ENCODE data around the gene PIK3C2A. TPM values are rescaled to one million over a fixed set of nuclear protein-coding genes. Genes with fewer than 3 reads are reported as not detected.
"Not testable (repeated sequence)": the region's sequence is repeated elsewhere in the genome, so short reads cannot be mapped to it uniquely, and the experiment has no call there.

PIK3C2A gene, protein sequence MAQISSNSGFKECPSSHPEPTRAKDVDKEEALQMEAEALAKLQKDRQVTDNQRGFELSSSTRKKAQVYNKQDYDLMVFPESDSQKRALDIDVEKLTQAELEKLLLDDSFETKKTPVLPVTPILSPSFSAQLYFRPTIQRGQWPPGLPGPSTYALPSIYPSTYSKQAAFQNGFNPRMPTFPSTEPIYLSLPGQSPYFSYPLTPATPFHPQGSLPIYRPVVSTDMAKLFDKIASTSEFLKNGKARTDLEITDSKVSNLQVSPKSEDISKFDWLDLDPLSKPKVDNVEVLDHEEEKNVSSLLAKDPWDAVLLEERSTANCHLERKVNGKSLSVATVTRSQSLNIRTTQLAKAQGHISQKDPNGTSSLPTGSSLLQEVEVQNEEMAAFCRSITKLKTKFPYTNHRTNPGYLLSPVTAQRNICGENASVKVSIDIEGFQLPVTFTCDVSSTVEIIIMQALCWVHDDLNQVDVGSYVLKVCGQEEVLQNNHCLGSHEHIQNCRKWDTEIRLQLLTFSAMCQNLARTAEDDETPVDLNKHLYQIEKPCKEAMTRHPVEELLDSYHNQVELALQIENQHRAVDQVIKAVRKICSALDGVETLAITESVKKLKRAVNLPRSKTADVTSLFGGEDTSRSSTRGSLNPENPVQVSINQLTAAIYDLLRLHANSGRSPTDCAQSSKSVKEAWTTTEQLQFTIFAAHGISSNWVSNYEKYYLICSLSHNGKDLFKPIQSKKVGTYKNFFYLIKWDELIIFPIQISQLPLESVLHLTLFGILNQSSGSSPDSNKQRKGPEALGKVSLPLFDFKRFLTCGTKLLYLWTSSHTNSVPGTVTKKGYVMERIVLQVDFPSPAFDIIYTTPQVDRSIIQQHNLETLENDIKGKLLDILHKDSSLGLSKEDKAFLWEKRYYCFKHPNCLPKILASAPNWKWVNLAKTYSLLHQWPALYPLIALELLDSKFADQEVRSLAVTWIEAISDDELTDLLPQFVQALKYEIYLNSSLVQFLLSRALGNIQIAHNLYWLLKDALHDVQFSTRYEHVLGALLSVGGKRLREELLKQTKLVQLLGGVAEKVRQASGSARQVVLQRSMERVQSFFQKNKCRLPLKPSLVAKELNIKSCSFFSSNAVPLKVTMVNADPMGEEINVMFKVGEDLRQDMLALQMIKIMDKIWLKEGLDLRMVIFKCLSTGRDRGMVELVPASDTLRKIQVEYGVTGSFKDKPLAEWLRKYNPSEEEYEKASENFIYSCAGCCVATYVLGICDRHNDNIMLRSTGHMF (N-terminal part only)
- polyA plus RNA-seq (2013, experiment 1 of 2; ENCODE audit: insufficient read length) = 25.4 TPM
- polyA plus RNA-seq (2013, experiment 2 of 2; ENCODE audit: insufficient read length) = 30.0 TPM

DNA sequence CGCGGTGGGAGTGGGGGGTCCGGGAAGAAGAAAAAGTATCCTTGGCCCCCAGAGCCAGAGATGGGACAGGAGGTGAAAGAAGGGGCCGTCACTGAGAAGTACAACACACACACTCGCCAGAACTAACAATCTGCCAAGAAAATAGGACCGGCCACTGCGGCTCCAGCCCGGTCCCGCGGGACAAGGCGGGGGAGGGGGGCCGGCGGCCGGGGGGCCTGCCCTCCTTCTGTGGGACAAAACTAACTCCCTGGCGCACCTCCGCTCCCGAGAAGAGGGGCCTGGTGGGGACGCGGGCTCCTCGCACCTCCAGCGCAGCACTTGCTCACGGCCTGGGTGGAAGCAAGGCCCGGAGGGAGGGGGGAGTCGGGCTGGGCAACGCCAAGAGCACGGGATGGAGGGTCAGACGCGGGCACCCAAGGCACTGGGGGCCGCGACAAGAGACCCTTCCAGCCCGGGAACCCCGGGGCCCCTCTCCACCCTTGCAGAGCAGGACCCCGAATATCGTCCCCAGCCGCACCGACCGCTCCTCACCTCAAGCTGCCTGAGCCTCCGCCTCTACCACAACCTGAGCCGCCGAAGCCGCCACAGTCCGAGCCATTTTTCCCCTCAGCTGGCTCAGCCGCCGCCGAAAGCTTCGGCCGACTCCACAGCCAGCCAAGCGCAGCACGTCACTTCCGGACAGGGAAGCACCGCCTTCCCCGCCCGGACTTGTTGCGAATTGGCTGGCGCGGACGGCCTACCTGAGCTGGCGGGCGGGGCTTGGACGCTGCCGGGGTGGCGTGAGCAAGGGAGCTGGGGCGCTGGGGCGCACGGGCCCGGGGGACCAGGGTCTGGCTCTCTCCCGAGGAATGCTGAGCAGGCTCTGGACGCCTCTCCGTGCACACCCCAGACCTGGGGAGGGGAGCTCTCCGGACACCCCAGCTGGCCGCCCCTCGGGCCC lies at the start of gene PIK3C2A:
TSS of gene PIK3C2A (minus strand) at position 670 of the 940 bp plus-strand sequence. CDS start 38,245 bp downstream, outside the sequence.
- peak; percentile 92 for DNase-seq

DNA sequence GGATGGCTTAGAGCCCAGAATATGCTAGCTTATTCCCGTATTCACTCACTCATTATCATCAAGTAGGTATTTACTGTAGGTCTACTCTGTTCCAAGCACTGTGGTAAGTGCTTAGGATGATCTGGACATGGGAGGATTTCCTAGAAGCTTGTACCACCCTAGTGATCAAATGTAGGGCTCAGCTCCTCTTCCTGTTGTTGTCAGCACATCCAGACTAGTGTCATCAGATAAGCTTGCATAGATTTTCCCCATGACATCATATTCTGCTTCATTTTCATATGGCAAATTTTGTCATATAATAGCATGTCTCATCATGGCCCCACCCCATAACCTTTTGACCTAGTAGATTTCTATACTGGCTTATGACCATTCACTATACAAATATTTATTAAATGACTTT lies 49.4 kb upstream of the PIK3C2A start:
- peak; percentile 57 for DNase-seq

DNA sequence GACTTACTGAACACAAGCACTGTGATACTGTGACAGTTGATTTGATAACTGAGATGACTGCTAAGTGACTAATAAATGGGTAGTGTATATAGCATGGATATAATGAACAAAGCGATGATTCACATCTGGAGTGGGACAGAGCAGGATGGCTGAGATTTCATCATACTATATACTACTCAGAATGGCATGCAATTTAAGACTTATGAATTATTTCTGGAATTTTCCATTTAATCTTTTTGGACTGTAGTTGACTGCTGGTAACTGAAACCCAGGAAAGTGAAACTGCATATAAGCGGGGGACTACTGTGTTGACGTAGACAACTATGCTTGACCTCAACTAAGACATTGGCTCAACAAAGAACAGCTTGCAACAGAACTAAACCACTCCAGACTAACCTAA lies 48.7 kb upstream of the PIK3C2A start:
- DNase-seq = peak; percentile 95

DNA sequence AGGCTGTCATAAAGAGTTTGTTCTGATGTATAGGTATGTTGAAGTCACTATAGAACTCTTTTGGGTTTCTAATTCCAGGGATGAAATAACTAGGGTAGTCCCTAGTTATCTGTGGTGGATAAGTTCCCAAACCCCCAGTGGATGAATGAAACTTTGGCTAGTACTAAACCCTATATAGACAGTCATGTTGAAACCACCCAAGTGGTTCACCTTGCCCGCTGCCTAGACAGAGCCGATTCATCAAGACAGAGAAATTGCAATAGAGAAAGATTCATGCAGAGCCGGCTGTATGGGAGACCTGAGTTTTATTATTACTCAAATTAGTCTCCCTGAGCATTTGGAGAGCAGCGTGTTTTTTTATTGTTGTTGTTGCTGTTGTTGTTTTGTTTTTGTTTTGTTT lies 44.9 kb upstream of the PIK3C2A start:
- no peak for DNase-seq

DNA sequence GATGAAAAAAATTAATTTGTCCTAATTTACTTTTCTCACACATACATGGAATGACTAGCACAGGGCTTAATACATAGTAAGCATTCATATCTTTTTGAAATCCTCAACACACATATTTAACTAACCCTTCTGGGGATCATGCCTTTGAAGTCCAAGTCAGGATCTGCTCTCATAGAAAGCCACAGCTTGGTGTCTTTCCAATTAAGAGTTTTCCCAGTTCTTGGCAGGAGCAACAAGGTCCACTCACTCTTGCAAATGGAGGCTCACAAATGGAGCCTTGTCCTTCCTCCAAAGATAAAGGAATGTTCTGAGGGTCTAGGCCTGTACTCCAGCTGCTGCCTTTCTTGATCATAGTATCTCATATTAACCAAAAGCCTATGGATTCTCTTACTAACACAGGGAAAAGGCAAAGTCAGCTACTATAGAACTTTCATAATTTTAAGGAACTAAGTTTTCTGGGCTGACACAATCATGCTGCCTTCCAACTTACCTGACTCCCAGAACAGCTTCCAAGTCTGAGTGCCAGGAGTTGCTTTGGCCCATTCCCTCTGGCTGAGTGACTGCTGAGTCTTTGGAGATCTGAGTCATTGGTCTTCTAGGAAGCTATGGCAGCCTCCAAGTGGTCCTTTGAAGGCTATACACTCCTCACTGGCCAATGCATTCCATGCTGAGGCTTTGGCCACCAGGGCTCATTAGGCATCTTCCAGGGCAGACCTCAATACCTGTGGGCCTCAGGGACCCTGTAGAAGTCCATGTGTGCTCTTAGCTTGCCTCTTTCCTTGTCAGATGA lies 43.0 kb upstream of the PIK3C2A start:
- no peak for DNase-seq

DNA sequence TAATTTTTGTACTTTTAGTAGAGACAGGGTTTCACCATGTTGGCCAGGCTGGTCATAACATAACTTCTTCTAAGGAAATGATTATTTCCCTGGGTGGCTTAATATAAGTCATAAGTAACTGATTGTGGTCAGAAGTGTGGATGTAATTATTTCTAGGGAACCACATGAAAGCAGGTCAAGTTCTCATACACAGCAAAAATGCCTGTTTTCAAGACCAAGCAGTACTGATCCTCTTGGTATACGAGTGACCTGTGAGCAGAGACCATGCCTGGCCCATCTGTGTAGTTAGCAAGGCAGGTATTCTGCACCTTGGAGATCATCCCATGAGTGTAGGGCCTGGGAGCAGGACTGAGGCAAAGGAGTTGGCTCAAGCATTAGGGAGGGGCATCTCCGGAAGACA lies 36.3 kb upstream of the PIK3C2A start:
- no peak for DNase-seq

DNA sequence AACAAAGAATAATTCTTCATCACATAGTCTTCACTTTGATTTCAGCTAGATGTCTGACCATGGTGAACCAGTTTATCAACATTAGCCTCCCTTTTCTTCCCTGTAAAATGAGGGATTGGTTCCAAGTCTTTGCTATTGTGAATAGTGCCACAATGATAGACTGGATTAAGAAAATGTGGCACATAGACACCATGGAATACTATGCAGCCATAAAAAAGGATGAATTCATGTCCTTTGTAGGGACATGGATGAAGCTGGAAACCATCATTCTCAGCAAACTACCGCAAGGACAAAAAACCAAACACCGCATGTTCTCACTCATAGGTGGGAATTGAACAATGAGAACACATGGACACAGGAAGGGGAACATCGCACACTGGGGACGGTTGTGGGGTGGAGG lies 35.2 kb upstream of the PIK3C2A start:
- DNase-seq = not testable (repeated sequence)

DNA sequence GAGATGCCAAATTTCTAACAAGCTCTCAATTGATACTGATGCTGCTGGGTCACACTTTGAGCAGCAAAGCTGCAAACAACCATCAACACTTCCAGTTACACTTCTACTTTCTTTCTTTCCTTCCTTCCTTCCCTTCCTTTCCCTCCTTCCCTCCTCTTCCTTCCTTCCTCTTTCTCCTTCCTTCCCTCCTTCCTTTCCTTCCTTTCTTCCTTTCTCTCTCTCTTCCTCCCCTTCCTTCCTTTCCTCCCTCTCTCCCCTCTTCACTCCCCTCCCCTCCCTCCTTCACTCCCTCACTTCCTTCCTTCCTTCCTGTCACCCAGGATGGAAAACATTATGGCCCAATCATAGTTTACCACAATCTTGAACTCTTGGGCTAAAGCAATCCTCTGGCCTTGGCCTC lies 33.0 kb upstream of the PIK3C2A start:
- DNase-seq = no peak

DNA sequence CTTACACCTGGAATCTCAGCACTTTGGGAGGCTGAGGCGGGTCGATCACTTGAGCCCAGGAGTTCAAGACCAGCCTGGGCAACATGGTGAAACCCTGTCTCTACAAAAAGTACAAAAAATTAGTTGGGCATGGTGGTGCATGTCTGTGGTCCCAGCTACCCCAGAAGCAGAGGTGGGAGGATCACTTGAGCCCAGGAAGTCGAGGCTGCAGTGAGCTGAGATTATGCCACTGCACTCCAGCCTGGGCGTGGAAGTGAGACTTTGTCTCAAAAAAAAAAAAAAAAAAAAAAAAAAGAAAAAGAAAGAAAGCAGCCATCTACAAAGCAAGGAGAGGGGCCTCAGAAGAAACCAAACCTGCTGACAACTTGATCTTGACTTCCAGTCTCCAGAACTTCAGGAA lies 32.1 kb upstream of the PIK3C2A start:
- not testable (repeated sequence) for DNase-seq

DNA sequence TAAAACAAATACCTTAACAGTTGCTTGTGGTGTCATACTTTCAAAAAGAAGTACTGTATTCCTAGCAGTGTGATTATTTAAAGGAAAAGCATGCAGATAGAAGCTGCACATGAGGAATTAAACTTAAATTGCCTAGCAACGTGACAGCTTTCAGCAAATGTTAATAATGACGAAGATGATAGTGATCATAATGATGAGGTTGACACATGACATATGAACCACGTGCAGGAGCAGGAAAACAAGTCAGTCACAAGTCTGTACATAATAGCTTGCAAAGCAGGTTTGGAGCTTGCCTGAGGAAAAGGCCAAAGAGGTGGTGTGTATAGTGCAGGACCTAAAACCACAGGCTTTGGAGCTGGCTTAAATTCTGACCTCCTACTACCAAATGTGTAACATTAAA lies 30.6 kb upstream of the PIK3C2A start:
- DNase-seq = no peak

DNA sequence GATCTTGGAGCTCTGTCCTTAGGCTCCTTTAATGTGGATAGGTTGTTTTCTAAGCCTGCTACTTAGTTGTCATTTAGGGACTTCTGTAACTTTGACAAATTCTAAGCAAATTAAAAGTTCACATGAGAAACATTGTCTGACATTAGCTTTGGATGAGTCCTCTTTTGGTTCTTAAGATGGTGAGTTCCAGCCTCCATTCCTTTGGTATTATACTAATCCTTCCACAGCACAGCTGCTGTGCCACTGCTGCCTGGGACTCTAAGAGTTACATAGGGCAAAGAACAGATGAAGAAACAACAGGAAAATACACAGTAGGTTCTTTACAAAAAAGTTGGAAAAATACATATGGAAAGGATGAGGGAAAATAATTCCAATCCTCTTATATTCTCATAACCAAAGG lies 25.3 kb upstream of the PIK3C2A start:
- DNase-seq = no peak

DNA sequence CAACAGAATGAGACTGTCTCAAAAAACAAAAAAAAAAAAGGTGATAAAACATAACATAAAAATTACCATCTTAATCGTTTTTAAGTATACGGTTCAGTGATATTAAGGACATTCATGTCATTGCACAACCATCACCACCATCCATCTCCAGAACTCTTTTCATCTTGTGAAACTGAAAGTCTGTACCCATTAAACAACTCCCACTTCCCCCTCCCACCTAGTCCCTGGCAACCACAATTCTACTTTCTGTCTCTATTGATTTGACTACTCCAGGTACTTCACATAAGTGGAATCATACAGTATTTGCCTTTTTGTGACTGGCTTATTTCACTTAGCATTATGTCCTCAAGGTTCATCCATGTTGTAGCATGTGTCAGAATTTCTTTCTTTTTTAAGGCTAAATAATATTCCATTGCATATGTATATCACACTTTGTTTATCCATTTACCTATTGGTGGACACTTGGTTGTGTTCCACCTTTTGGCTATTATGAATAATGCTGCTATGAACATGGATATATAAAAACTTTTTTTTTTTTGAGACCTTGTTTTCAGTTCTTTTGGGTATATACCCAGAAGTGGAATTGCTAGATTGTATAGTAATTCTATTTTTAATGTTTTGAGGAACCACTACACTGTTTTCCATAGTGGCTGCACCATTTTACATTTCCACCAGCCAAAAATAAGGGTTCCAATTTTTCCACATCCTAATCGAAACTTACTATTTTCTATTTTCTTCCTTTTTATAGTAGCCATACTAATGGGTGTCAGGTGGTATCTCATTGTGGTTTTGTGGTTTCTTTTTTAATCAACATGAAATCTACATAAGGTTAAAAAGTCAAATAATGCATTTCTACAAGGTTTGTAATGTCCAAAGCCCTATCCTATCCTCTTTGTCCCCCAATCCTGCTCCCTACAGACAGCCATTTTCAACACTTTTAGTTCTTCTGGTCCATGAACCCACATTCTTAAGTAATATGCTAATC lies 23.4 kb upstream of the PIK3C2A start:
- no peak for DNase-seq

DNA sequence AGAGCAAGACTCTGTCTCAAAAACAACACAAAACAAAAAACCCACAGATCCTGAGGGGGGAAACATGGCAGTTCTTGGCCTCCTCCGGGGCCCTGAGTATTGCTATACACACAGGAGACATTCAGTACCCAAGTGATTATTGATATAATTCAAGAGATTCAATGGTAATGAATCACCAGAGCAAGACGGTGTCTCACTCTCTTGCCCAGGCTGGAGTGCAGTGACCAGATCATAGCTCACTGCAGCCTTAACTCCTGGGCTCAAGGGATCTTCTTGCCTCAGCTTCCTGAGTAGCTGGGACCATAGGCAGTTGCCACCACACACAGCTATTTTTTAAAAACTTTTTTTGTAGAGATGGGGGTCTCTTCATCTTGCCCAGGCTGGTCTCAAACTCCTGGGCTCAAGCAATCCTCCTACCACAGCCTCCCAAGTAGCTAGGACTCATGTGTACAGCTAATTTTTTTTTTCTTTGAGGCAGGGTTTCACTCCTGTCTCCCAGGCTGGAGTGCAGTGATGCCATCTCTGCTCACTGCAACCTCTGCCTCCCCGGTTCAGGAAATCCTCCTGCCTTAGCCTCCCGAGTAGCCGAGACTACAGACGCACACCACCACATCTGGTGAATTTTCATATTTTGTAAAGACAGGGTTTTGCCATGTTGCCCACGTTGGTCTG lies 21.8 kb upstream of the PIK3C2A start:
- DNase-seq = no peak

DNA sequence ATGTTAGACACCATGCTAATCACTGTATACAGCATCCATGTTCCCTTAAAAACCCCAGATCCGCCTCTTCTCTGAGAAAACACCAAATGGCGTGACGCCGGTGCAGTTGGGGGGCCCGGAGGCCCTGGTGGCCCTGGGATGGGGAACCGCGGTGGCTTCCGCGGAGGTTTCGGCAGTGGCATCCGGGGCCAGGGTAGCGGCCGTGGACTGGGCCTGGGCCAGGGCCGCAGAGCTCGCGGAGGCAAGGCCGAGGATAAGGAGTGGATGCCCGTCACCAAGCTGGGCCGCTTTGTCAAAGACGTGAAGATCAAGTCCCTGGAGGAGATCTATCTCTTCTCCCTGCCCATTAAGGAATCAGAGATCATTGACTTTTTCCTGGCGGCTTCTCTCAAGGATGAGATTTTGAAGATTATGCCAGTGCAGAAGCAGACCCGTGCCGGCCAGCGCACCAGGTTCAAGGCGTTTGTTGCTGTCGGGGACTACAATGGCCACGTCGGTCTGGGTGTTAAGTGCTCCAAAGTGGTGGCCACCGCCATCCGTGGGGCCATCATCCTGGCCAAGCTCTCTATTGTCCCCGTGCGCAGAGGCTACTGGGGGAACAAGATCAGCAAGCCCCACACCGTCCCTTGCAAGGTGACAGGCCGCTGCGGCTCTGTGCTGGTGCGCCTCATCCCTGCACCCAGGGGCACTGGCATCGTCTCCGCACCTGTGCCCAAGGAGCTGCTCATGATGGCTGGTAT lies 20.6 kb upstream of the PIK3C2A start:
- not testable (repeated sequence) for DNase-seq

DNA sequence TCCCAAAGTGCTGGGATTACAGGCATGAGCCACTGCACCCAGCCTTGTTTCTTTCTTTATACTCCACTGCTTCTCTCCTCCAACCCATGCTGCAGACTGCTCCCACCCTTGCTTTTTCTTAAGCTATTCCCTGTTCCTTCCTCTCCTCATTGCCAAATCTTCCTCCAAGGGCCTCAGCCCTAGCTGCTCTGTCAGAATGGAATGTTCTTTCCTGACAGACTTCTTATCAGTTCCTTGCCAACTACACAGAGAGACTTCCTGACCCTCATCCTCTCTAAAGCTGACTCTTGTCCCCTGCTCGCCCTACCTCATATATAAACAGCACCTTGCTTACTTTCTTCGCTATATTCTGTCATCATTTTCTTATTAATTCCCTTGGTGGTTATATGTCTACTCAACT lies 16.9 kb upstream of the PIK3C2A start:
- DNase-seq = no peak

DNA sequence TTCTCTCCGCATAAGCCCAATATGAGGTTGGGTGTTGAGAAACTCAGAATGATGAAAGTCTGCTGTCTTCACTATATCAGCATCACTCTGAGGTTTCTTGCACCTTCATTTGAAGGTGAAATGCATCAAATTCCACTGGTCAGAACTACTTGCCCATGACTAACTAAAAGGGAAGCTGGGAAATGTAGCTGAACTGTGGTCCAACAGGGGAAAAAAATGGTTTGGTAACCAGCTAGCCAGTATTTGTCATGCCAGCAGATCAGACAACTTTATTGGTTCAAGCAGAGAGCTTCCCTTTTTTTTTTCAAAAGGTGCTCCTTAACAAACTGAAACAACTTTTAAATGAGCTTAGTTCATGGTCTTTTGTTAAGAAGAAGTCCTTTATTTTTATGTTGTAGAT lies 14.2 kb upstream of the PIK3C2A start:
- DNase-seq = peak; percentile 10

DNA sequence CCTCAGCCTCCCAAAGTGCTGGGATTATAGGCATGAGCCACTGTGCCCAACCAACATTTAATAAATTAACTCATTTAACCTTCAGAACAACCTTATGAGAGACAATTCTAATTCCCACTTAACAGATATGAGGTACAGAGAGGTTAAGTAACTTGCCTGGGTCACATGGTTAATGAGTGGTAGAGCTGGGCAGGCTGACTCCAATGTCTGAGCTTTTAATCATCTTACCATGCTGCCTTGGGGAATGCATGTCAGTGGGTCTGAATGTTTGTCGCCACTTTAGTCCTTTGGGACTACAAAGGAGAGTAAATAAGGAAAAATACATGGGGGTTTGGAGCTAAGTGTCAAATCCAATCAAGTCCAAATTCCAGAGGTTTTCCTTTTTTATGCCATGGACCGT lies 11.2 kb upstream of the PIK3C2A start:
- no peak for DNase-seq

DNA sequence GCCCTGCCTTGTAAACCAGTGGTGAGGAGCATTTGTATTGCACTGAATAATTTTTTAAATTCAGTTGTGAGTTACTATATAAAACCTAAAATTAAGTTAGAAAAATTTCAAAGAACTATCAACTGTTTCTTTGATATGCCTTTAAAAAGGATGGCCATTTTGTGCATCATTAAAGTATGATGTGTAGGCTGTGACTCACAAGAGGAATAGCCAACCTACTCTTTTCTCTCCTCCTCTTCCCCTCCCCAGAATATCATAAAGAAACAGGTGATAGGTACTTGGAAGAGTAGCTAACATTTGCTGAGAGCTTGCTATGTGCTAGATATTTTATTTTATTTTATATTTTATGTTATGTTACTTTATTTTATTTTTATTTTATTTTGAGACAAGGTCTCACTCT lies 10.6 kb upstream of the PIK3C2A start:
- no peak for DNase-seq
